GM10248 (cell line): ENCODE data around the gene MISP.

Experiments
- CTCF ChIA-PET: fragments of 300-600 bp; sonication (Branson Sonifier 250); formaldehyde crosslinking; extraction: SDS; loops from one replicate; lab custom pipeline; 2021; ENCODE audit warnings: antibody characterized with exemption; lab: Yijun Ruan, JAX
- POLR2A ChIA-PET: fragments of 350-650 bp; sonication (Branson Sonifier 250); formaldehyde crosslinking; extraction: SDS; loops from one replicate; lab custom pipeline; 2020; ENCODE audit warnings: antibody characterized with exemption; lab: Yijun Ruan, JAX
- DNase-seq: peaks from one replicate; pipeline ENCODE4 v3.0.0; 2012; ENCODE audit errors: extremely low spot score
- TF ChIP-seq, protein P1 (sequence below): IDR thresholded peaks from 2 replicates; pipeline ENCODE4 v1.5.1; 2012; ENCODE audit warnings: mild to moderate bottlenecking, low read depth; ENCODE audit errors: extremely low read depth, missing control alignments, control extremely low read depth

MISP gene

DNA sequence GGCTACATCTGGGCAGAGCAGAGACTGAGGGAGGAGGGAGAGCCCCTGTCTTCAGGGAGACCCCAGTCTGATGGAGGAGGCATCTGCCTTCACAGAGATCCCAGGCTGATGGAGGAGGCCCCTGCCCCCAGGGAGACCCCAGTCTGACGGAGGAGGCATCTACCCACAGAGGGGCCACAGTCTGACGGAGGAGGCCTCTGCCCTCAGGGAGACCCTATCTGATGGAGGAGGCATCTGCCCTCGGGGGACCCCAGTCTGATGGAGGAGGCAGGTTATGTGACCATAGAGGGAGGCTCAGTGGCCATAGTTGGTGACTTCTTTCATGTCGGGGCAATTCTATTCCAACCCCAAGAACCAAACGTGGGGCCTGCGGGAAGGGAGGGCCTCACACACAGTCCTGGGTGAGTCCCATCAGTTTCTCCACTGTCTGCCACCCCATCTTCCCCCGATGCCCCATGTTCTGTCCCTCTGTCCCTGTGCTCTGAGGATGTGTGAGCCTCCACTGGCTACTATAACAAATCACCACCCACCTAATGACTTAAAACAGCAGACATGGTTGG lies 14.3 kb downstream of the MISP start:
- ChIA-PET POLR2A (no interaction called here), CTCF (no interaction called here)
- TF ChIP-seq, protein P1, sequence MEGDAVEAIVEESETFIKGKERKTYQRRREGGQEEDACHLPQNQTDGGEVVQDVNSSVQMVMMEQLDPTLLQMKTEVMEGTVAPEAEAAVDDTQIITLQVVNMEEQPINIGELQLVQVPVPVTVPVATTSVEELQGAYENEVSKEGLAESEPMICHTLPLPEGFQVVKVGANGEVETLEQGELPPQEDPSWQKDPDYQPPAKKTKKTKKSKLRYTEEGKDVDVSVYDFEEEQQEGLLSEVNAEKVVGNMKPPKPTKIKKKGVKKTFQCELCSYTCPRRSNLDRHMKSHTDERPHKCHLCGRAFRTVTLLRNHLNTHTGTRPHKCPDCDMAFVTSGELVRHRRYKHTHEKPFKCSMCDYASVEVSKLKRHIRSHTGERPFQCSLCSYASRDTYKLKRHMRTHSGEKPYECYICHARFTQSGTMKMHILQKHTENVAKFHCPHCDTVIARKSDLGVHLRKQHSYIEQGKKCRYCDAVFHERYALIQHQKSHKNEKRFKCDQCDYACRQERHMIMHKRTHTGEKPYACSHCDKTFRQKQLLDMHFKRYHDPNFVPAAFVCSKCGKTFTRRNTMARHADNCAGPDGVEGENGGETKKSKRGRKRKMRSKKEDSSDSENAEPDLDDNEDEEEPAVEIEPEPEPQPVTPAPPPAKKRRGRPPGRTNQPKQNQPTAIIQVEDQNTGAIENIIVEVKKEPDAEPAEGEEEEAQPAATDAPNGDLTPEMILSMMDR = no peak
- DNase-seq = no peak

- TF ChIP-seq, protein P1 = no peak
- no peak for DNase-seq
- ChIA-PET CTCF (interaction anchor here (1.0 to 1.9 kb wide), 5 partner anchors 27 to 155 kb away, joined by 3 to 9 read pairs (median 5); no protein-coding TSS in a partner anchor), POLR2A (no interaction called here)
Measured at GRCh38 chr19:768424-768823, 17.5 kb downstream of the MISP start.

- ChIA-PET POLR2A (interaction anchor here (0.7 kb wide), 2 partner anchors 8 to 39 kb away, joined by 7 to 12 read pairs; no protein-coding TSS in a partner anchor), CTCF (interaction anchor here (0.6 to 2.1 kb wide), 19 partner anchors 16 to 475 kb away, joined by 3 to 9 read pairs (median 3); partner anchors contain the start of gene KISS1R)
- TF ChIP-seq, protein P1 = no peak
- DNase-seq = no peak
Measured at GRCh38 chr19:769616-770015, 18.7 kb downstream of the MISP start.

- TF ChIP-seq, protein P1 = peak; percentile 36
- POLR2A ChIA-PET = no interaction called here
- peak; percentile 78 for DNase-seq
- CTCF ChIA-PET = interaction anchor here (0.8 to 2.1 kb wide), 4 partner anchors 17 to 227 kb away, joined by 3 to 9 read pairs (median 3); no protein-coding TSS in a partner anchor
Measured at GRCh38 chr19:771332-771785, 20.4 kb downstream of the MISP start.

DNA sequence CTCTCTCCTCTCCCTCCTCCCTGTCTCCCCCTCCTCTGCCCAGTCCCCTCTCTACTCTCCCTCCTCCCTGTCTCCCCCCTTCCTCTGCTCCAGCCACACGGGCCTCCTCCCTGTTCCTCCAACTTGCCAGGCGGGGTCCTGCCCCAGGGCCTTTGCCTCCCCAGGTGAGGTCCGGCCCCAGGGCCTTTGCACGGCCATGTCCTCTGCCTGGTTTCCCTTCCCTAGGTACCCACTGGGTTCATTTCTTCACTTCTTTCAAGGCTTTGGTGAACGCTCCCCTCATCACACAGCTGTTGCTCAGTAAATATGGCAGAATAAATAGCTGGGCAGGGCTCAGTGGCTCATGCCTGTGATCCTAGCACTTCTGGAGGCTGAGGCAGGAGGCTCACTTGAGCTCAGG lies 21.2 kb downstream of the MISP start:
- CTCF ChIA-PET = interaction anchor here (1.0 to 1.5 kb wide), 2 partner anchors 92 to 94 kb away, joined by 3 to 4 read pairs; no protein-coding TSS in a partner anchor
- TF ChIP-seq, protein P1 = no peak
- POLR2A ChIA-PET = no interaction called here

DNA sequence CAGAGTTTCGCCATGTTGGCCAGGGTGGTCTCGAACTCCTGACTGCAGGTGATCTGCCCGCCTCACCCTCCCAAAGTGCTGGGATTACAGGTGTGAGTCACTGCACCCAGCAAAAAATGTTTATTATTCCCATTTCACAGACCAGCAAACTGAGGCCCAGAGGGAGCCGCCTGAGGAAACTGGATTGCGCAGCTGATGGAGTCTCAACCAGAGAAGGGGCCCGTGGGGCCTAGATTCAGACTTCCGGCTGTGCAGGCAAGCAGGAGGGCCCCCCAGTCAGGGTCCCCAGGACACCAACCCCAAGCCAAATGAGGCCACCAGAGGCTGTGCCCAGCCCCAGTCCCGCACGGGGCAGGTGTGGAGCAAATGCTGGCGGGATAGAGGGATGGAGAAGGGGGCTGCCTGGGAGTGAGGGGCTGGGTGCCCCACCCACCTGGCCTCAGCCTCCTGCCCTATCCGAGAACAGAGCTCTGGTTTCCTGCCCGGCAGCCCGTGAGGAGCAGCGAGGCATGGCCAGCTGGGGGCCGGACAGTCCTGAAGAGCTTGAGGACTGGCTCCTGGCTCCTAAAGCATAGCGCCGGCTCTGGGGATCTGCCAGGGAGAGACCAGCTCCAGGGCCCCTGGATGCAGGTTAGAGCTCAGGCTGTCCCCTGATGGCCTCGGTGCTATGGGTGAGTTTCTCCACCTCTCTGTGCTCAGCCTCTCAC lies 22.0 kb downstream of the MISP start:
- DNase-seq = no peak

More for the DNA sequence above, 21.2 kb downstream of the MISP start:
- DNase-seq = no peak

More for the DNA sequence above, 22.0 kb downstream of the MISP start:
- ChIA-PET CTCF (interaction anchor here (1.0 to 1.5 kb wide), 2 partner anchors 91 to 93 kb away, joined by 3 to 4 read pairs; no protein-coding TSS in a partner anchor), POLR2A (no interaction called here)
- TF ChIP-seq, protein P1 = no peak
